ENCODE results near the gene SPEM3. TPM values are rescaled to one million over a fixed set of nuclear protein-coding genes. Genes with fewer than 3 reads are reported as not detected.

SPEM3 gene
- total RNA-seq, 1 experiment from 2014 or later = not detected

DNA sequence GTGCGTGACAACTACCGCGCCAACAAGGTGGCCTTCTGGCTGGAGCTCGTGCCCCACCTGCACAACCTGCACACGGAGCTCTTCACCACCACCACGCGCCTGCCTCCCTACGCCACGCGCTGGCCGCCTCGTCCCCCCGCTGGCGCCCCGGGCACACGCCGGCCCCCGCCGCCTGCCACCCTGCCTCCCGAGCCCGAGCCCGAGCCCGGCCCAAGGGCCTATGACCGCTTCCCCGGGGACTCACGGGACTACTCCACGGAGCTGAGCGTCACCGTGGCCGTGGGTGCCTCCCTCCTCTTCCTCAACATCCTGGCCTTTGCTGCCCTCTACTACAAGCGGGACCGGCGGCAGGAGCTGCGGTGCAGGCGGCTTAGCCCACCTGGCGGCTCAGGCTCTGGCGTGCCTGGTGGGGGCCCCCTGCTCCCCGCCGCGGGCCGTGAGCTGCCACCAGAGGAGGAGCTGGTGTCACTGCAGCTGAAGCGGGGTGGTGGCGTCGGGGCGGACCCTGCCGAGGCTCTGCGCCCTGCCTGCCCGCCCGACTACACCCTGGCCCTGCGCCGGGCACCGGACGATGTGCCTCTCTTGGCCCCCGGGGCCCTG, 11.5 kb upstream of the SPEM3 start:
- TF ChIP-seq, protein P1, sequence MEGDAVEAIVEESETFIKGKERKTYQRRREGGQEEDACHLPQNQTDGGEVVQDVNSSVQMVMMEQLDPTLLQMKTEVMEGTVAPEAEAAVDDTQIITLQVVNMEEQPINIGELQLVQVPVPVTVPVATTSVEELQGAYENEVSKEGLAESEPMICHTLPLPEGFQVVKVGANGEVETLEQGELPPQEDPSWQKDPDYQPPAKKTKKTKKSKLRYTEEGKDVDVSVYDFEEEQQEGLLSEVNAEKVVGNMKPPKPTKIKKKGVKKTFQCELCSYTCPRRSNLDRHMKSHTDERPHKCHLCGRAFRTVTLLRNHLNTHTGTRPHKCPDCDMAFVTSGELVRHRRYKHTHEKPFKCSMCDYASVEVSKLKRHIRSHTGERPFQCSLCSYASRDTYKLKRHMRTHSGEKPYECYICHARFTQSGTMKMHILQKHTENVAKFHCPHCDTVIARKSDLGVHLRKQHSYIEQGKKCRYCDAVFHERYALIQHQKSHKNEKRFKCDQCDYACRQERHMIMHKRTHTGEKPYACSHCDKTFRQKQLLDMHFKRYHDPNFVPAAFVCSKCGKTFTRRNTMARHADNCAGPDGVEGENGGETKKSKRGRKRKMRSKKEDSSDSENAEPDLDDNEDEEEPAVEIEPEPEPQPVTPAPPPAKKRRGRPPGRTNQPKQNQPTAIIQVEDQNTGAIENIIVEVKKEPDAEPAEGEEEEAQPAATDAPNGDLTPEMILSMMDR (IDR thresholded peaks at IDR 0.05; ENCODE audit: unreplicated experiment) = no peak
- intact Hi-C loops (cut with micrococcal nuclease) = no loop called here
- Mint-ChIP-seq H3K4me3 (ENCODE audit: unreplicated experiment) (no peak overlapping the region), H3K4me1 (ENCODE audit: insufficient read depth, unreplicated experiment) (peaks cover 5% of the 10 kb centered on the region), H3K9me3 (ENCODE audit: unreplicated experiment) (no peaks in the 10 kb centered on the region), H3K27me3 (ENCODE audit: insufficient read depth, unreplicated experiment) (no peaks in the 10 kb centered on the region), H3K36me3 (ENCODE audit: insufficient read depth, unreplicated experiment) (no peaks in the 10 kb centered on the region), H3K27ac (ENCODE audit: low read depth, unreplicated experiment) (peak overlapping the region; percentile 17)
- no TSS peak for BruUV-seq (replicated peaks)
- POLR2A ChIA-PET = no interaction called here
- no peak for DNase-seq (ENCODE audit: unreplicated experiment)
- CTCF ChIA-PET = no interaction called here

DNA sequence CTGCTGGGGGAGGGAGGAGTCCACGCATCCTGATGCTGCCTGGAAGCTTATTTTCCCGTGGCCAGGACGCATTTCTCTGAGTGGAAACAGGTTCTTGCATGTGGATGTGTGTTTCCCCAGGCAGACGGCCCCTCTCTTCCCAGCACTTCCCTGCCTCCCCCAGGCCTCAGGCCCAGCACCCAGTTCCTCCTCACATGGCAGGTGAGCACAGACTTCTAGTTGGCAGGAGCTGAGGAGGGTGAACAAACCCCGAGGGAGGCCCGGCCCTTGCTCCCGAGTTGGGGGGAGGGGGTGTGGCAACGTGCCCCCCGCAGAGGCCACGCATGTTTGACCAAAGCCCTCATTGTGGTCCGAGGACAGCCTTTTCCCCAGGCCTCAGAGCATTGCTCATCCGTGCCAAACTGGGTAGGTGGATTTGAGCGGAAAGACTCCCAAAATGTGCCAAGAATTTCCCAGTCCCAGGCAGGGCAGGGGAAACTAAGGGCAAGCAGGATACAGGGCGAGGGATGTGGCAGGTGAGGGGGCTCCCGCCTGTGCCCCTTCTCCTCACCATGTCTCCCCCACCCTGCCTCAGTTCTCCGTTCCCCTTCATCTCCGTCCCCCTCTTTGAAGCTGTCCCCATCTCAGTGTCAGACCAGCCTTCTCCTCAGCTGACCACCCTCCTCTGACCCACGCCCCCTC, 10.0 kb upstream of the SPEM3 start:
- H3K27ac Mint-ChIP-seq (ENCODE audit: low read depth, unreplicated experiment) = no peak overlapping the region

DNA sequence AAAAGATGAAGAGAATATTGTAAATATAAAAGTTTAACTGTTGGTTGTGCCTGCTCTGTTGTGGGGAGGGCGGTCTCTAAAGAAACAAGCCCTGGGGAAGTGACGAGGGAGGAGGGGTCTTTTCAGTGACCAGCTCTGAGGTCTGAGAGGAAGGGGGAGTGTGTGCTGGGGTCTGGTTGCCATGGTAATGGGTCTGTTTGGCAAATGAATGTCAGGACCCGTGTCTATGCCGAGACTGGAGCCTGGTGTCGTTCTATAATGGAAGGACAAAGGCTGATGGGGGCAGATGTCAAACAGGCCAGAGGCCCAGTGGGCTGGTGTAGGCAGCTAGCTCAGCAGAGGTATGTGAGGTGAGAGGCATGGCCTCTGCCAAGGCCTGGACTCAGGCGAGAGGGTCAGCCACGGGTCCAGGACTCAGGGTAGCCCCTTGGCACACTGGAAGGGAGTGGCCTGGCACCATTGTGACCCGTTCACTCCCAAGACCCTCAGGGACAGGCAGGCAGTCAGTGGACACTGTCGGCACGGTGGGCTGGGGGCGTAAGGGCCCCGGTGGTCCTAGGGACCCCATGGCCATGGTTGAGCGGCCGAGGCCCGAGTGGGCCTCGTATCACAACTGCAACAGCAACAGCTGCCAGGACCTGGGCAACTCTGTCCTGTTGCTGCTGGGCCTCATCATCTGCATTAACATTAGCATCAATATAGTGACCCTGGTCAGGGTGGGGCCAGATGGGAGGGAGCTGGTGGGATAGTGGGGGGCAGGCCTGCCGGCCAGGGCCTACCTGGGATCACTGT, 8.6 kb upstream of the SPEM3 start, which contains the start of gene SPEM1:
Gene SPEM1, plus strand, starts transcription at position 506 of the 792 bp plus-strand sequence. Its CDS starts 61 bp downstream, at position 567.
- DNase-seq (ENCODE audit: unreplicated experiment) = no peak
- TF ChIP-seq, protein P1 (IDR thresholded peaks at IDR 0.05; ENCODE audit: unreplicated experiment) = no peak
- intact Hi-C loops (cut with micrococcal nuclease) = no loop called here
- H3K4me3 Mint-ChIP-seq (ENCODE audit: unreplicated experiment) = no peak within 1 kb of the TSS
- BruUV-seq (replicated peaks) = no TSS peak
- no peaks in the 10 kb centered on the region for H3K36me3 Mint-ChIP-seq (ENCODE audit: insufficient read depth, unreplicated experiment)
- no peaks in the 10 kb centered on the region for H3K27me3 Mint-ChIP-seq (ENCODE audit: insufficient read depth, unreplicated experiment)
- ChIA-PET CTCF (interaction anchor here (0.6 kb wide), 1 partner anchor 159 kb away, joined by 3 read pairs; no protein-coding TSS in a partner anchor), POLR2A (interaction anchor here (1.2 to 1.3 kb wide), 3 partner anchors 16 to 55 kb away, joined by 3 to 6 read pairs (median 3); no protein-coding TSS in a partner anchor)
- peaks cover 5% of the 10 kb centered on the region for H3K4me1 Mint-ChIP-seq (ENCODE audit: insufficient read depth, unreplicated experiment)
- no peaks in the 10 kb centered on the region for H3K9me3 Mint-ChIP-seq (ENCODE audit: unreplicated experiment)
- H3K27ac Mint-ChIP-seq (ENCODE audit: low read depth, unreplicated experiment) = no peak within 1 kb of the TSS

More for the DNA sequence above, 10.0 kb upstream of the SPEM3 start:
- POLR2A ChIA-PET = interaction anchor here (0.6 kb wide), 1 partner anchor 34 kb away, joined by 3 read pairs; no protein-coding TSS in a partner anchor
- H3K36me3 Mint-ChIP-seq (ENCODE audit: insufficient read depth, unreplicated experiment) = no peaks in the 10 kb centered on the region
- H3K27me3 Mint-ChIP-seq (ENCODE audit: insufficient read depth, unreplicated experiment) = no peaks in the 10 kb centered on the region
- no peaks in the 10 kb centered on the region for H3K9me3 Mint-ChIP-seq (ENCODE audit: unreplicated experiment)
- CTCF ChIA-PET = interaction anchor here (0.6 kb wide), 1 partner anchor 157 kb away, joined by 3 read pairs; no protein-coding TSS in a partner anchor
- TF ChIP-seq, protein P1 (IDR thresholded peaks at IDR 0.05; ENCODE audit: unreplicated experiment) = no peak
- H3K4me3 Mint-ChIP-seq (ENCODE audit: unreplicated experiment) = no peak overlapping the region
- peaks cover 5% of the 10 kb centered on the region for H3K4me1 Mint-ChIP-seq (ENCODE audit: insufficient read depth, unreplicated experiment)
- intact Hi-C loops (cut with micrococcal nuclease) = no loop called here
- DNase-seq (ENCODE audit: unreplicated experiment) = no peak
- no TSS peak for BruUV-seq (replicated peaks)

DNA sequence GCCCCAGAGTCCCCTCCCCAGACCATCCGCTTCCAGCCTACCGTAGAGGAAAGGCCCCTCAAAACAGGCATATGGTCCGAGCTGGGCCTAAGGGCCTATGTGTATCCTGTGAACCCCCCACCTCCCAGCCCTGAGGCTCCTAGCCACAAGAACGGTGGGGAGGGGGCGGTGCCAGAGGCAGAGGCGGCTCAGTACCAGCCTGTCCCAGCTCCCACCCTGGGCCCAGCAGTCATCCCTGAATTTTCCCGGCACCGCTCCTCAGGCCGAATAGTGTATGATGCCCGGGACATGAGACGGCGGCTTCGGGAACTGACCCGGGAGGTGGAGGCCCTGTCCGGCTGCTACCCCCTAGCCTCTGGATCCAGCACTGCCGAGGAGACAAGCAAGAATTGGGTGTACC, 7.5 kb upstream of the SPEM3 start:
- TF ChIP-seq, protein P1 (IDR thresholded peaks at IDR 0.05; ENCODE audit: unreplicated experiment) = no peak
- ChIA-PET POLR2A (interaction anchor here (1.2 to 1.3 kb wide), 2 partner anchors 15 to 18 kb away, joined by 3 to 6 read pairs; no protein-coding TSS in a partner anchor), CTCF (interaction anchor here (0.7 kb wide), 1 partner anchor 65 kb away, joined by 3 read pairs; no protein-coding TSS in a partner anchor)
- Mint-ChIP-seq H3K9me3 (ENCODE audit: unreplicated experiment) (no peaks in the 10 kb centered on the region), H3K27me3 (ENCODE audit: insufficient read depth, unreplicated experiment) (no peaks in the 10 kb centered on the region), H3K4me3 (ENCODE audit: unreplicated experiment) (no peak overlapping the region), H3K27ac (ENCODE audit: low read depth, unreplicated experiment) (no peak overlapping the region), H3K36me3 (ENCODE audit: insufficient read depth, unreplicated experiment) (no peaks in the 10 kb centered on the region), H3K4me1 (ENCODE audit: insufficient read depth, unreplicated experiment) (peaks cover 5% of the 10 kb centered on the region)
- no peak for DNase-seq (ENCODE audit: unreplicated experiment)
- no TSS peak for BruUV-seq (replicated peaks)
- intact Hi-C loops (cut with micrococcal nuclease) = no loop called here
